GM13976 (cell line): ENCODE data around the gene EAF1.
"Not testable (repeated sequence)": the region's sequence is repeated elsewhere in the genome, so short reads cannot be mapped to it uniquely, and the experiment has no call there.

Experiments
- DNase-seq: peaks from one replicate; pipeline ENCODE4 v3.0.0; 2012; ENCODE audit warnings: low spot score
- in situ Hi-C: fragments of 300-500 bp; cut with MboI; formaldehyde crosslinking; loops from one replicate; pipeline ENCODE4 v1.12.0; 2022; ENCODE audit warnings: low sequenced_read_pairs, mixed read lengths, inconsistent platforms; ENCODE audit not compliant: unreplicated experiment
- TF ChIP-seq, protein P1 (sequence below): IDR thresholded peaks from 2 replicates; pipeline ENCODE4 v1.5.1; 2012; ENCODE audit warnings: borderline replicate concordance, mild to moderate bottlenecking; ENCODE audit not compliant: insufficient read depth; ENCODE audit errors: extremely low read depth, missing control alignments, control extremely low read depth

Gene EAF1

DNA sequence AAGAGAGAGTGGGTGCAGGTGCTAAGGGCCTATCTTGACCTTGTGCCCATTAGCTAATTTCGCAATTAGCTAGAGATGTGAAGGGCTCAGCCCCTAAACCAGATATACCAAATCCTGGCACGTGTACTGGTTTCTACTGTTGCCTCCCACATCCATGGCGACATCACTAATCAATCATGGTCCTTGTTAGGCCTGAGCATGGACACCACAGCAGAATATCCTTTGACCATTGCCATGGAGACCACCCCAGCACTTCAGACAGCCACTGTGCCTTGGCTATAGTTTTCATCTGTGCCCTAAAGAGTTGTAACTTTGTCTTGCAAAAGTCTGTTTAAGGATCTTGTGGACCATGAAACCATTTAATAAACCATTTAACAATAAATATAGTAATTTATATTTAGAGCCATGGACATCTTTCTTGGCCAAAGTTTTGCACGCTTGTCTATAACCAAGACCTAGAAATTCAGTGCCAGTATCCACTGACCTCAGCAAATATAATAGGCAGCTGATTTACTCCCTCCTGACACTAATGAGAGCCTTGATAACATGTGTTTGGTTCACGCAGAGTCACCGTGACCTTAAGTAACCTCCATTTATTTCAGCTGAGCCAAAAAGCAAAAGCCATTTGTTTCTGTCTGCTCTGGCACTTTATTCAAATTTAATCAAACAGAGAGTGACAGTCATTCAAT is 50.7 kb downstream of the EAF1 start:
- no peak for DNase-seq
- in situ Hi-C loops, result no loop called here

DNA sequence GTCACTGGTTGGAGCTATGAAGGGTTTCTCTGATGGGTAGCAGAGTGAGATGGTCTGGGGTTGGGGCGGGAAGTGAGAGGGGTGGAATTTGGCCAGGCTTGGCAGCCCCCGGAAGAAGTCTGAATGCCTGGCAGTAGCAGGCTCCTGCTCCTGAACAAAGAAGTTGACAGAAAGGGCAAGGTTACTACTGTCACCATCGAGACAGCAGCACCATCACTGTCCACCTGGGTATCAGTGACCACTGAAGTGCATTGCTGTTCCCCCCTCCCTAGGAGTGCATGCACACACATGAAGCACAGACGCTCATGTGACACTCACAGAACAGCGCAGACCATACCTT is 51.2 kb downstream of the EAF1 start:
- DNase-seq, result no peak
- in situ Hi-C loops, result no loop called here
- TF ChIP-seq, protein P1, sequence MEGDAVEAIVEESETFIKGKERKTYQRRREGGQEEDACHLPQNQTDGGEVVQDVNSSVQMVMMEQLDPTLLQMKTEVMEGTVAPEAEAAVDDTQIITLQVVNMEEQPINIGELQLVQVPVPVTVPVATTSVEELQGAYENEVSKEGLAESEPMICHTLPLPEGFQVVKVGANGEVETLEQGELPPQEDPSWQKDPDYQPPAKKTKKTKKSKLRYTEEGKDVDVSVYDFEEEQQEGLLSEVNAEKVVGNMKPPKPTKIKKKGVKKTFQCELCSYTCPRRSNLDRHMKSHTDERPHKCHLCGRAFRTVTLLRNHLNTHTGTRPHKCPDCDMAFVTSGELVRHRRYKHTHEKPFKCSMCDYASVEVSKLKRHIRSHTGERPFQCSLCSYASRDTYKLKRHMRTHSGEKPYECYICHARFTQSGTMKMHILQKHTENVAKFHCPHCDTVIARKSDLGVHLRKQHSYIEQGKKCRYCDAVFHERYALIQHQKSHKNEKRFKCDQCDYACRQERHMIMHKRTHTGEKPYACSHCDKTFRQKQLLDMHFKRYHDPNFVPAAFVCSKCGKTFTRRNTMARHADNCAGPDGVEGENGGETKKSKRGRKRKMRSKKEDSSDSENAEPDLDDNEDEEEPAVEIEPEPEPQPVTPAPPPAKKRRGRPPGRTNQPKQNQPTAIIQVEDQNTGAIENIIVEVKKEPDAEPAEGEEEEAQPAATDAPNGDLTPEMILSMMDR, result no peak

More for the DNA sequence above, 50.7 kb downstream of the EAF1 start:
- TF ChIP-seq, protein P1, result no peak

DNA sequence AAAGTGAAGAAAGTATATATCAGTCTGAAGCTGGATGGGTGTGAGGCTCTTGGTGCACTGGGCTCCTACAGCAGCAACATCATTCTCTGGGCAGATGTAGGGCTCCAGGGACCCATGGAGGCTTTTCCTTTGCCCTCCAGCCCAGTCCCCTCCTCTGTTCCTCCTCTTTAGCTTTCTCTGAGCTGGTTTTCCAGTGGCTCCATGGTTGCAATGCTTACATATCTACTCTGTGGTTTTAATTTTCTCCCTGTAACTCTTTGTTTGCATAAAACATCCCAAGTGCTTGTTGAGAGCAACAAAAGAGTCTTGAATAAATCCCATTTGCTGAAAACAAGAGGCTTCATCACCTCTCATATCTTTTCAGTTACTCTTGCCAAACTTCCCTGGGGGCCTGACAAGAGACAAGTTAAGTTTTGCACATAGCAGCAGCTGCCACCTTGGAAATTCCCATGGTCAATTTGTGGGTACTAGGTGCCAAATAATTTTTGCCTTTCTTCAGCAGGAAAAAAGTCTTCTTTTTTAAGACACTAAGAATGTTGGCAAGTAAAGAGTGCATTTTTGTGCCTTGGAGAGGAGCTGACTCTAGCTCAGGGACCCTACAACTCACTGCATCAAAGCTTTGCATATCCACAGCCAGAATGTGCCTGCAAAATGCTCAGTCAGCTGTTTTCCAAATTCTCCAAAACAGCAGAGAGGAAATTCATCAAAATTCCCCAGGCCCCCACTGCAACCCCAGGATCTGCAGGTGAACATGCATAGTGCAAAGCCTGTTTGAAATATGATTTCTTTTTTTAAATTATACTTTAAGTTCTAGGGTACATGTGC is 52.2 kb downstream of the EAF1 start:
- in situ Hi-C loops, result no loop called here

DNA sequence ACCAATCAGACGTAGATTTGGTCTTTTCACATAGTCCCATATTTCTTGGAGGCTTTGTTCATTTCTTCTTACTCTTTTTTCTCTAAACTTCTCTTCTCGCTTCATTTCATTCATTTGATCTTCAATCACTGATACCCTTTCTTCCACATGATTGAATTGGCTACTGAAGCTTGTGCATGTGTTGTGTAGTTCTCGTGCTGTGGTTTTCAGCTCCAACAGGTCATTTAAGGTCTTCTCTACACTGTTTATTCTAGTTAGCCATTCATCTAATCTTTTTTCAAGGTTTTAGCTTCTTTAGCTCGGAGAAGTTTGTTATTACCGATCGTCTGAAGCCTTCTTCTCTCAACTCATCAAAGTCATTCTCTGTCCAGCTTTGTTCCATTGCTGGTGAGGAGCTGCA is 57.2 kb downstream of the EAF1 start:
- in situ Hi-C loops, result not testable (repeated sequence)

More for the DNA sequence above, 52.2 kb downstream of the EAF1 start:
- TF ChIP-seq, protein P1, result no peak
- no peak for DNase-seq

DNA sequence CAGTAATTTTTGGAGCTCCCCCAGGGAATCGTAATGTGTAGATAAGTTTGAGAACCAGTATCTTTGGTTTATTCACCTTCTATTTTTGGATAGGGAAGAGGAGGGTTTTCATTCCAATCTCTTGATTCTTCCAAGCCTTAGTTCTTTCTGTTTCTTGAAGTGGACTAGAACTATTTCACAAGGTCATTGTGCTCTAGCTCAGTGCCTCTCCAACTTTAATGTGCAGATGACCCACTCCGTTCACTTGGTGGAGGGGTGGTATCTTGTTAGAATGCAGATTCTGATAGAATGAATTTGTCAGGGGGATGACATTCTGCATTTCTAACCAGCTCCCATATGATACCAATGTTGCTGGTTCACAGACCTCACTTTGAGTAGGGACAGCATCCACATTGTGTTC is 58.6 kb downstream of the EAF1 start:
- TF ChIP-seq, protein P1, result no peak
- in situ Hi-C loops, result no loop called here
- no peak for DNase-seq

More for the DNA sequence above, 57.2 kb downstream of the EAF1 start:
- DNase-seq, result not testable (repeated sequence)

DNA sequence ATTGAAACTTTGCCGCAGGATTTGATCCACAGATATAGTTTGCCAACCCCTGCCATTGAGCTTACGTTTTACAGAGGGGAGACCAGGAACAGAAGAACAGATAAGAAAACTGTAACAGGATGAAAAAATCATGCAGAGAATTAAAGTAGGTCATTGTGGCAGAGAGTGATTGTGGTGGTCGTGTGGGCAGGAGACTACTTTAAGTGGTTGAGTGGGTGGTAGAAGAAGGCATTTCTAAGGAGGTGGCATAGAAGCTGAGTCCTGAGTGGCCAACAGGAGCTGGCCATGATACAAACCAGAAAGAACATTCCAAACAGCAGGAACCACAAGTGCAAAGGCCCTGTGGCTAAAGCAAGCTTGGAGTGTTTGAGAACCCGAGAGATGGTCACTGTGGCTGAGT is 59.6 kb downstream of the EAF1 start:
- DNase-seq, result no peak
- TF ChIP-seq, protein P1, result no peak
- in situ Hi-C loops, result no loop called here

DNA sequence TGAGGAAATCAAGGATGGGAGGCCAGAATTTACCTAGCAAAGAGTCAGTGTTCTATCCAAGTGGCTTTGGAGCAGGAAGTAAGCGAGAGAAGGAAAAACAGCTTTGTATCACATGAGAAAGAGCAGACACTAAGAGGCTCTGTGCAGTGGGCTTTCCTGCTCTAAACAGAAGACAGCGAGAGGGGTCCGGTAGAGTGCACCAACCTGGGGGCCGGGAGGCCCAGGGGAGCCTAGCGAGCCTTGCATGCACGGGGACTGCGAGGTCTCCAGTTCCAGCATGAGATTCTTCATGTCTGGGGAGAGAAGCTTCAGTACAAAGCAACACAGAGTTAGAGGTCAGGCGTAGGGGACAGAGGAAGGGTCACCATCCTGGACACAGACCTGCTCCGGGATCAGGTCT is 60.6 kb downstream of the EAF1 start:
- in situ Hi-C loops, result no loop called here
- DNase-seq, result no peak
- TF ChIP-seq, protein P1, result no peak
